Left ventricle myocardium inferior (tissue), 1 donor: Measurements from ENCODE around the gene DCHS2. TPM values are rescaled to one million over a fixed set of nuclear protein-coding genes. Genes with fewer than 3 reads are reported as not detected.

Experiments
- DNase-seq: peaks from one replicate; pipeline ENCODE4 v3.0.0-alpha.2; 2020
- H3K27ac ChIP-seq: fragments of 200-600 bp; replicated peaks from 2 replicates; pipeline ENCODE4 v1.8.0; 2021
- H3K27me3 ChIP-seq: fragments of 200-600 bp; 2 replicates; pipeline ENCODE4 v1.8.0; 2021; ENCODE audit warnings: low read depth
- H3K36me3 ChIP-seq: fragments of 200-600 bp; 2 replicates; pipeline ENCODE4 v1.8.0; 2021
- H3K4me1 ChIP-seq: fragments of 200-600 bp; 2 replicates; pipeline ENCODE4 v1.8.0; 2021
- H3K4me3 ChIP-seq: fragments of 200-600 bp; 2 replicates; pipeline ENCODE4 v1.8.0; 2021; ENCODE audit warnings: mild to moderate bottlenecking, moderate library complexity
- H3K9me3 ChIP-seq: fragments of 200-600 bp; replicated peaks from 2 replicates; pipeline ENCODE4 v1.8.0; 2021
- CTCF ChIP-seq: fragments of 200-600 bp; IDR thresholded peaks from 2 replicates; pipeline ENCODE4 v1.8.0; 2021; ENCODE audit warnings: antibody characterized with exemption, mild to moderate bottlenecking, borderline replicate concordance
- intact Hi-C: fragments of 100-400 bp; cut with micrococcal nuclease; formaldehyde crosslinking; loops from one replicate; pipeline ENCODE4 v1.11.0; 2022
- total RNA-seq: library from RNA; stranded (reverse); fragmentation: NEBNext Ultra II Directional; extraction: Animal tissue kit (Norgen Biotek cat#: 25700); gene quantifications from one replicate; pipeline ENCODE4 v1.2.1, GENCODE V29; 2021
- donor health status: DM: no; HTN: yes; CAD: no; lungs with severe emphysema.

Gene DCHS2
- total RNA-seq, 1 donor from 2014 or later = not detected

- DNase-seq = no peak
- Histone ChIP-seq H3K36me3 (no peaks in the 10 kb centered on the region), H3K4me1 (no peaks in the 10 kb centered on the region), H3K4me3 (no peak overlapping the region), H3K9me3 (no peaks in the 10 kb centered on the region), H3K27me3 (no peaks in the 10 kb centered on the region), H3K27ac (no peak overlapping the region)
- intact Hi-C loops = no loop called here
- TF ChIP-seq CTCF = no peak
Measured at GRCh38 chr4:154455111-154455510, 36.5 kb downstream of the DCHS2 start.

GRCh38 chr4:154454710-154455109 is 36.9 kb downstream of the DCHS2 start:
- Histone ChIP-seq H3K36me3 (no peaks in the 10 kb centered on the region), H3K9me3 (no peaks in the 10 kb centered on the region), H3K27ac (no peak overlapping the region), H3K27me3 (no peaks in the 10 kb centered on the region), H3K4me1 (no peaks in the 10 kb centered on the region), H3K4me3 (no peak overlapping the region)
- DNase-seq = no peak
- TF ChIP-seq CTCF = no peak
- intact Hi-C loops = no loop called here

- H3K4me1 ChIP-seq = no peaks in the 10 kb centered on the region
- no peak overlapping the region for H3K27ac ChIP-seq
- intact Hi-C loops = no loop called here
- H3K4me3 ChIP-seq = no peak overlapping the region
- H3K9me3 ChIP-seq = no peaks in the 10 kb centered on the region
- H3K36me3 ChIP-seq = no peaks in the 10 kb centered on the region
- peaks cover 4% of the 10 kb centered on the region for H3K27me3 ChIP-seq
- TF ChIP-seq CTCF = no peak
- no peak for DNase-seq
Measured at GRCh38 chr4:154452798-154453346, 38.7 kb downstream of the DCHS2 start.

- no peak for TF ChIP-seq CTCF
- DNase-seq = no peak
- H3K4me1 ChIP-seq = no peaks in the 10 kb centered on the region
- H3K27me3 ChIP-seq = peaks cover 4% of the 10 kb centered on the region
- intact Hi-C loops = no loop called here
- no peaks in the 10 kb centered on the region for H3K9me3 ChIP-seq
- no peak overlapping the region for H3K4me3 ChIP-seq
- H3K27ac ChIP-seq = no peak overlapping the region
- H3K36me3 ChIP-seq = no peaks in the 10 kb centered on the region
Measured at GRCh38 chr4:154450966-154451365, 40.6 kb downstream of the DCHS2 start.

GRCh38 chr4:154444958-154445357 is 46.6 kb downstream of the DCHS2 start:
- no peaks in the 10 kb centered on the region for H3K4me1 ChIP-seq
- no peaks in the 10 kb centered on the region for H3K36me3 ChIP-seq
- DNase-seq = no peak
- no peaks in the 10 kb centered on the region for H3K9me3 ChIP-seq
- H3K27me3 ChIP-seq = peaks cover 4% of the 10 kb centered on the region
- intact Hi-C loops = no loop called here
- TF ChIP-seq CTCF = no peak
- H3K4me3 ChIP-seq = no peak overlapping the region
- H3K27ac ChIP-seq = no peak overlapping the region
